ENCODE data around the gene PTPA. TPM values are rescaled to one million over a fixed set of nuclear protein-coding genes. Genes with fewer than 3 reads are reported as not detected.

PTPA gene
- total and polyA plus RNA-seq, 2 of the 4 experiments (the other 2 are of a cell fraction) = 124 to 149 TPM

GRCh38 chr9:129163753-129164152 is 52.5 kb downstream of the PTPA start:
- in situ Hi-C loops (cut with MboI; ENCODE audit: low sequenced_read_pairs) (no loop called here), intact Hi-C loops (cut with micrococcal nuclease) (no loop called here), dilution Hi-C loops (cut with HindIII; ENCODE audit: low sequenced_read_pairs, unreplicated experiment) (no loop called here)
- H3K14ac ChIP-seq (replicated peaks; ENCODE audit: low read depth, low read length) = peak overlapping the region; percentile 53; the same call in 1 of the 2 replicates
- TF ChIP-seq CTCF (conservative IDR thresholded peaks at IDR 0.05; ENCODE audit: low read depth, low read length) (no peak), MXI1 (IDR thresholded peaks at IDR 0.05; ENCODE audit: borderline replicate concordance, low read depth, low read length) (no peak), BHLHE40 (IDR thresholded peaks at IDR 0.05; ENCODE audit: low read depth, low read length) (no peak), RFX5 (IDR thresholded peaks at IDR 0.05; ENCODE audit: low read depth, low read length) (no peak), SMC3 (IDR thresholded peaks at IDR 0.05; ENCODE audit: low read depth, low read length) (no peak)
- no peak overlapping the region for H3K9ac ChIP-seq (ENCODE audit: low read depth, low read length)
- H2AK5ac ChIP-seq (ENCODE audit: low read depth, low read length) = peak overlapping the region; percentile 74
- no peak overlapping the region for H3K56ac ChIP-seq (ENCODE audit: extremely low read depth, insufficient read depth, low read length)
- H2AFZ ChIP-seq (replicated peaks; ENCODE audit: low read length, poor library complexity) = peak overlapping the region; percentile 17
- no peaks in the 10 kb centered on the region for H4K20me1 ChIP-seq (ENCODE audit: insufficient read depth, low read length)
- no peak overlapping the region for H3K23ac ChIP-seq (ENCODE audit: low read depth, low read length)
- ATAC-seq (ENCODE audit: low read depth) (no peak), DNase-seq (no peak)
- no peak overlapping the region; the same call in 2 of the 3 replicates for H2BK15ac ChIP-seq (ENCODE audit: low read depth, low read length)
- H2BK5ac ChIP-seq (ENCODE audit: low read depth, low read length, poor library complexity, severe bottlenecking) = peak overlapping the region; percentile 34
- peaks cover 2% of the 10 kb centered on the region; the same call in 1 of the 2 replicates for H3K36me3 ChIP-seq (ENCODE audit: control insufficient read depth, insufficient read depth, low read length)
- H2AK9ac ChIP-seq (replicated peaks; ENCODE audit: low read depth, low read length, poor library complexity) = peak overlapping the region; percentile 76
- H3K9me3 ChIP-seq (ENCODE audit: control insufficient read depth, insufficient read depth, low read length) = no peaks in the 10 kb centered on the region
- H4K91ac ChIP-seq (ENCODE audit: insufficient read depth, low read depth, low read length) = peak overlapping the region; percentile 50
- peak overlapping the region; percentile 60 for H2BK120ac ChIP-seq (ENCODE audit: low read depth, low read length)
- peak overlapping the region; percentile 59; the same call in 1 of the 2 replicates for H3K4ac ChIP-seq (ENCODE audit: low read depth, low read length)
- peak overlapping the region in 1 of 2 experiments; percentile 9; a peak in 1 of 4 replicates for H4K8ac ChIP-seq (ENCODE audit: low read depth in 2 of 2, low read length in 2 of 2)
- BruUV-seq (replicated peaks) = no TSS peak
- H3K9me1 ChIP-seq (ENCODE audit: insufficient read depth, low read length) = peaks cover 25% of the 10 kb centered on the region
- ChIA-PET POLR2A (ENCODE audit: unreplicated experiment) (no interaction called here), CTCF (interaction anchor here (2.4 kb wide), 1 partner anchor 21 kb away, joined by 5 read pairs; no protein-coding TSS in a partner anchor)
- peak overlapping the region; percentile 9; the same call in 1 of the 2 replicates for H3K27ac ChIP-seq (ENCODE audit: insufficient read depth, low read length)
- peak overlapping the region; percentile 40; the same call in 1 of the 2 replicates for H4K5ac ChIP-seq (ENCODE audit: low read depth, low read length)
- peaks cover 4 to 30% of the 10 kb centered on the region in 2 experiments for H3K79me1 ChIP-seq (ENCODE audit: low read depth in 1 of 2, low read length in 2 of 2)
- 100% methylated on average over 2 of the region's 10 CpGs; no CpG with 5 or more reads in 1 of the 2 experiments for WGBS, 2 experiments (ENCODE audit: extremely low coverage in 2 of 2, insufficient read length in 1 of 2)
- no peak overlapping the region for H2BK20ac ChIP-seq (ENCODE audit: low read depth, low read length)
- peak overlapping the region; percentile 26; the same call in 1 of the 2 replicates for H3K18ac ChIP-seq (ENCODE audit: low read depth, low read length)
- peaks cover 27% of the 10 kb centered on the region for H3K4me1 ChIP-seq (ENCODE audit: control insufficient read depth, insufficient read depth, low read length)
- no peaks in the 10 kb centered on the region for H3K27me3 ChIP-seq (ENCODE audit: control insufficient read depth, insufficient read depth, low read length)
- no peak overlapping the region for H3K4me3 ChIP-seq (ENCODE audit: insufficient read depth, low read depth, low read length)
- H3K4me2 ChIP-seq (ENCODE audit: low read depth, low read length) = no peak overlapping the region

Data from IMR-90 (cell line).